ENCODE data around the gene UNC45B. TPM values are rescaled to one million over a fixed set of nuclear protein-coding genes. Genes with fewer than 3 reads are reported as not detected.

Gene UNC45B
- total RNA-seq, 3 donors from 2014 or later (not counting 1 experiment from before 2014, with no cell fraction given) = 0.78 to 1.4 (median 1.2) TPM

- Histone ChIP-seq H3K27ac (ENCODE audit: low read length) (peak overlapping the region; percentile 85), H3K4me3 (ENCODE audit: low read length) (peak overlapping the region; percentile 14), H3K4me1 (ENCODE audit: control insufficient read depth, insufficient read depth, low read length) (peaks cover 40% of the 10 kb centered on the region), H3K36me3 (ENCODE audit: control insufficient read depth, insufficient read depth, low read length) (no peaks in the 10 kb centered on the region), H3K27me3 (ENCODE audit: control insufficient read depth, insufficient read depth, low read length) (no peaks in the 10 kb centered on the region), H3K9me3 (ENCODE audit: control insufficient read depth, insufficient read depth, low read length) (no peaks in the 10 kb centered on the region)
- 31% methylated on average over 3 of the region's 3 CpGs for WGBS (ENCODE audit: insufficient coverage)
- Mint-ChIP-seq H3K27me3 (ENCODE audit: low read depth in 2 of 2) (no peaks in the 10 kb centered on the region), H3K36me3 (no peaks in the 10 kb centered on the region), H3K4me3 (peak overlapping the region; percentile 79), H3K9me3 (no peaks in the 10 kb centered on the region), H3K4me1 (peaks cover 37 to 43% of the 10 kb centered on the region in 2 donors), H3K27ac (peak overlapping the region; percentile 84 to 87)
- peak; percentile 37 to 74 for DNase-seq
- intact Hi-C loops (cut with micrococcal nuclease) = loop anchor here (1.0 to 5.0 kb wide), 4 partner anchors 53 to 286 kb away; partner anchors contain the start of genes SLFN12 and SLFN13
- ATAC-seq = peak; percentile 69 to 81 (median 77)
- TF ChIP-seq CTCF (IDR thresholded peaks at IDR 0.05) = no peak
Observed at GRCh38 chr17:35161281-35161761, 13.7 kb downstream of the UNC45B start.

- Histone ChIP-seq H3K9me3 (ENCODE audit: control insufficient read depth, insufficient read depth, low read length) (no peaks in the 10 kb centered on the region), H3K36me3 (ENCODE audit: control insufficient read depth, insufficient read depth, low read length) (no peaks in the 10 kb centered on the region), H3K4me1 (ENCODE audit: control insufficient read depth, insufficient read depth, low read length) (peaks cover 40% of the 10 kb centered on the region), H3K4me3 (ENCODE audit: low read length) (no peak overlapping the region), H3K27me3 (ENCODE audit: control insufficient read depth, insufficient read depth, low read length) (no peaks in the 10 kb centered on the region), H3K27ac (ENCODE audit: low read length) (peak overlapping the region; percentile 85)
- peak overlapping the region; percentile 10 for H3K4me3 Mint-ChIP-seq
- H3K36me3 Mint-ChIP-seq = no peaks in the 10 kb centered on the region
- no peak for ATAC-seq
- H3K27ac Mint-ChIP-seq = peak overlapping the region; percentile 84 to 87
- no peaks in the 10 kb centered on the region for H3K9me3 Mint-ChIP-seq
- DNase-seq = no peak
- no peak for TF ChIP-seq CTCF (IDR thresholded peaks at IDR 0.05)
- H3K4me1 Mint-ChIP-seq = peaks cover 37 to 43% of the 10 kb centered on the region in 2 donors
- no peaks in the 10 kb centered on the region for H3K27me3 Mint-ChIP-seq (ENCODE audit: low read depth in 2 of 2)
- 95% methylated on average over 4 of the region's 4 CpGs for WGBS (ENCODE audit: insufficient coverage)
- intact Hi-C loops (cut with micrococcal nuclease) = loop anchor here (5.0 kb wide), 2 partner anchors 270 to 285 kb away; partner anchors contain the start of genes SLFN12 and SLFN13
Observed at GRCh38 chr17:35162755-35163154, 15.1 kb downstream of the UNC45B start.

- H3K4me1 ChIP-seq (ENCODE audit: control insufficient read depth, insufficient read depth, low read length) = peaks cover 40% of the 10 kb centered on the region
- peaks cover 37 to 43% of the 10 kb centered on the region in 2 donors for H3K4me1 Mint-ChIP-seq
- intact Hi-C loops (cut with micrococcal nuclease) = loop anchor here (5.0 kb wide), 2 partner anchors 268 to 283 kb away; partner anchors contain the start of genes SLFN12 and SLFN13
Observed at GRCh38 chr17:35163886-35164285, 16.3 kb downstream of the UNC45B start.

More at GRCh38 chr17:35163886-35164285, 16.3 kb downstream of the UNC45B start:
- ATAC-seq (no peak), DNase-seq (no peak)
- Histone ChIP-seq H3K4me3 (ENCODE audit: low read length) (no peak overlapping the region), H3K27me3 (ENCODE audit: control insufficient read depth, insufficient read depth, low read length) (no peaks in the 10 kb centered on the region), H3K27ac (ENCODE audit: low read length) (no peak overlapping the region), H3K36me3 (ENCODE audit: control insufficient read depth, insufficient read depth, low read length) (no peaks in the 10 kb centered on the region), H3K9me3 (ENCODE audit: control insufficient read depth, insufficient read depth, low read length) (no peaks in the 10 kb centered on the region)
- no peak for TF ChIP-seq CTCF (IDR thresholded peaks at IDR 0.05)
- H3K36me3 Mint-ChIP-seq = no peaks in the 10 kb centered on the region
- no peaks in the 10 kb centered on the region for H3K27me3 Mint-ChIP-seq (ENCODE audit: low read depth in 2 of 2)
- H3K4me3 Mint-ChIP-seq = no peak overlapping the region
- 97% methylated on average over 7 of the region's 7 CpGs for WGBS (ENCODE audit: insufficient coverage)
- peak overlapping the region in 1 of 2 donors; percentile 87 for H3K27ac Mint-ChIP-seq
- no peaks in the 10 kb centered on the region for H3K9me3 Mint-ChIP-seq

All from natural killer cell (primary cell).